Fibroblast of the conjunctiva (primary cell): ENCODE measurements around the gene NEU4.

Source experiments
- DNase-seq: peaks from one replicate; pipeline ENCODE4 v3.0.0-alpha.2; 2010; ENCODE audit warnings: low read depth

The NEU4 gene

DNA sequence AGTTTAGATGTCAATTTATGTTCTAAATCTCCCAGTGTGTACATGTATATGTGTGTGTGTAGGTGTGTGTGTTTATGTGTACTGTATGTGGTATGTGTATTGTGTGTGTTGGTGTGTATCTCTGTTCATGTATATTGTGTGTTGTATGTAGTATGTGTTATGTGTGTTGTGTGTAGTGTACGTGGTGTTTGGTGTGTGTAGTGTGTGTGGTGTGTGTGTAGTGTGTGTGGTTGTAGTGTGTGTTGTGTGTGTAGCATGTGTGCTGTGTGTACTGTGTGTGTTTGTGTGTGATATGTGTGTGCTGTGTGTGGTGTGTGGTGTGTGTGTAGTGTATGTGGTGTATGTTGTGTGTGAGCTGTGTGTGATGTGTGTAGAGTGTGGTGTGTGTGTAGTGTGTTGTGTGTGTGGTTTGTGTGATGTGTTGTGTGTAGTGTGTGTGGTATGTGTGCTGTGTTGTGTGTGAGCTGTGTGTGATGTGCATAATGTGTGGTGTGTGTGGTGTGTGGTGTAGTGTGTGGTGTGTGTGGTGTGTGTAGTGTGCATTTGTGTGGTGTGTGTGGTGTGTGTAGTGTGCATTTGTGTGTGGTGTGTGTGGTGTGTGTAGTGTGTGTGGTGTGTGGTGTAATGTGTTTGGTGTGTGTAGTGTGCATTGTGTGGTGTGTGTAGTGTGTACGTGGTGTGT is 55.3 kb downstream of the NEU4 start:
- no peak for DNase-seq

DNA sequence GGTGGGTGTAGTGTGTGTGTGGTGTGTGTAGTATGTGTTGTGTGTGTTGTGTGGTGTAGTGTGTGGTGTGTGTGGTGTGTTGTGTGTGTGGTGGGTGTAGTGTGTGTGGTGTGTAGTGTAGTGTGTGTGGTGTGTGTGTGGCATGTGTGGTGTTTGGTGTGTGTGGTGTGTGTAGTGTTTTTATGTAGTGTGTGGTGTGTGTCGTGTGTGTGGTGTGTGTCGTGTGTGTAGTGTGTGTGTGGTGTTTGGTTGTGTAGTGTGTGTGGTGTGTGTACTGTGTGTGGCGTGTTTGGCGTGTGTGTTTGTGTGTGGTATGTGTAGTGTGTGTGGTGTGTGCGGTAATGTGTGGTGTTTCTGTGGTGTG is 55.8 kb downstream of the NEU4 start:
- DNase-seq = no peak

DNA sequence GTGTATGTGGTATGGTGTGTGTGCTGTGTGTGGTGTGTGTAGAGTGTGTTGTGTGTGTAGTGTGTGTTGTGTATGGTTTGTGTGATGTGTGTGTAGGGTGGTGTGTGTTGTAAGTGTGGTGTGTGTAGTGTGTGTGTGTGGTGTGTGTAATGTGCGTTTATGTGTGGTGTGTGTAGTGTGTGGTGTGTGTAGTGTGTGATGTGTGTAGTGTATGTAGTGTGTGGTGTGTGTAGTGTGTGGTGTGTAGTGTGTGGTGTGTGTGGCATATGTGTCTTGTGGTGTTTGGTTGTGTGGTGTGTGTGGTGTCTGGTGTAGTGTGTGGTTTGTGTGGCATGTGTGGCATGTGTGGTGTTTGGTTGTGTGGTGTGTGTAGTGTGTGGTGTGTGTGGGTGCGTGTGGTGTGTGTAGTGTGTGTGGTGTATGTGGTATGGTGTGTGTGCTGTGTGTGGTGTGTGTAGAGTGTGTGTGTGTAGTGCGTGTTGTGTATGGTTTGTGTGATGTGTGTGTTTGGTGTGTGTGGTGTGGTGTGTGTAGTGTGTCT is 56.5 kb downstream of the NEU4 start:
- DNase-seq = no peak

DNA sequence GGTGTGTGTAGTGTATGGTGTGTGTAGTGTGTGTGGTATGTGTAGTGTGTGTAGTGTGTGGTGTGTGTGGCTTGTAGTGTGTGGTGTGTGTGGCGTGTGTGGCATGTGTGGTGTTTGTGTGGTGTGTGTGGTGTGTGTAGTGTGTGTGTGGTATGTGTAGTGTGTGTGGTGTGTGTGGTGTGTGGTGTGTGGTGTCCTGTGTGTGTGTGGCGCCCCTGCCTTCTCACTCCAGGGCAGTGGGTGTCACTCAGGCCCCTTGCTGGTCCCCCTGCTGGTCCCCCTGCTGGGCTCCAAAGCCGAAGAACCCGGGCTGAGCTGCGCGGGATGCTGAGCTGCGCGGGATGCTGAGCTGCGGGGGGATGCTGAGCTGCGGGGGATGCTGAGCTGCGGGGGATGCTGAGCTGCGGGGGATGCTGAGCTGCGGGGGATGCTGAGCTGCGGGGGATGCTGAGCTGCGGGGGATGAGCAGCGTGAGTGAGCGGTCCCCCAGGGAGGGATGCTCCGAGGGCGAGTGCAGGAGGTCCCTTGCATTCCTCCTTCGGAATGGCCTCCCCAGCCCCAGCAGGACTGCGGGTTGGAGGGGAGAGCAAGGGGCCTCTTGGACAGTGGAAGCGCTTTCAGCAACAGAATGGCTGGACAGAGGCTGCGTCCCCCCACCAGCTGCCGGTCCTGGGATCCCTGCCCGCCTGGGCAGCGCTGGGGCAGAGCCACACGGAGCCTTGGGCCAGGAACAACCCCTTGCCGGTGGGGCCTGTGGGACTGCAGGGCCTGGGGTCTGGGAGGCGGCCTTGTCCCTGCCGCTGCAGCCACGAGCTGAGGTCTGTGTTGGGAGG is 57.2 kb downstream of the NEU4 start:
- DNase-seq = no peak
